CD14-positive monocyte (primary cell): Measurements from ENCODE around the gene CCNL1. TPM values are rescaled to one million over a fixed set of nuclear protein-coding genes. Genes with fewer than 3 reads are reported as not detected.

Experiments used
- DNase-seq, 3 donors: peaks; one replicate each; pipeline ENCODE4 v3.0.0-alpha.2; 2011 to 2022
- H2AFZ ChIP-seq: 2 replicates; pipeline ENCODE4 v1.6.0; 2012; ENCODE audit warnings: mild to moderate bottlenecking, low read depth, low read length, inconsistent platforms; ENCODE audit not compliant: insufficient read depth, poor library complexity, severe bottlenecking
- H3K27ac ChIP-seq, 2 donors: 1 replicate in 1 of 2; 2 replicates in 1 of 2; pipeline ENCODE4 v1.5.1; 2012 to 2013; ENCODE audit warnings: low read length in 2 of 2, control low read depth in 1 of 2, inconsistent platforms in 1 of 2, low read depth in 1 of 2, mild to moderate bottlenecking in 1 of 2
- H3K27me3 ChIP-seq, 2 donors: one replicate each; pipeline versions ENCODE4 v1.6.0 to v1.6.1; 2011 to 2013; ENCODE audit warnings: low read length in 2 of 2; ENCODE audit not compliant: control insufficient read depth in 2 of 2, insufficient read depth in 2 of 2
- H3K36me3 ChIP-seq, 2 donors: replicated peaks in 1 of 2; 1 replicate in 1 of 2; 2 replicates in 1 of 2; pipeline versions ENCODE4 v1.5.1 to v1.6.1; 2012 to 2013; ENCODE audit warnings: low read length in 2 of 2, control low read depth in 1 of 2, inconsistent platforms in 1 of 2, mild to moderate bottlenecking in 1 of 2; ENCODE audit not compliant: insufficient read depth in 2 of 2, control insufficient read depth in 1 of 2
- H3K4me1 ChIP-seq, 2 donors: 1 replicate in 1 of 2; 2 replicates in 1 of 2; pipeline versions ENCODE4 v1.5.1 to v1.6.1; 2012 to 2013; ENCODE audit warnings: low read length in 2 of 2, control low read depth in 1 of 2, inconsistent platforms in 1 of 2, mild to moderate bottlenecking in 1 of 2, moderate library complexity in 1 of 2; ENCODE audit not compliant: insufficient read depth in 2 of 2, control insufficient read depth in 1 of 2
- H3K4me2 ChIP-seq: replicated peaks from 2 replicates; pipeline ENCODE3; 2012; ENCODE audit warnings: low read length, moderate library complexity, mild to moderate bottlenecking; ENCODE audit not compliant: poor library complexity, severe bottlenecking; ENCODE audit errors: extremely low read depth
- H3K4me3 ChIP-seq, 3 experiments: fragments of 200-600 bp in 1 of 3; sonication (generic) in 1 of 3; replicated peaks in 1 of 3; 1 replicate in 2 of 3; 2 replicates in 1 of 3; pipeline ENCODE4 v1.5.1; 2011 to 2013; ENCODE audit warnings: low read length in 3 of 3, mild to moderate bottlenecking in 3 of 3, control low read depth in 2 of 3, low read depth in 2 of 3, inconsistent platforms in 1 of 3, moderate library complexity in 1 of 3
- H3K79me2 ChIP-seq: 2 replicates; pipeline ENCODE4 v1.6.0; 2012; ENCODE audit warnings: mild to moderate bottlenecking, control low read depth, inconsistent platforms, low read length, moderate library complexity; ENCODE audit not compliant: insufficient read depth
- H3K9ac ChIP-seq: 2 replicates; pipeline ENCODE4 v1.6.0; 2017; ENCODE audit warnings: low read length, mild to moderate bottlenecking; ENCODE audit not compliant: insufficient read depth, poor library complexity, severe bottlenecking
- H3K9me3 ChIP-seq, 2 donors: replicated peaks in 1 of 2; 1 replicate in 1 of 2; 2 replicates in 1 of 2; pipeline versions ENCODE4 v1.5.1 to v1.6.1; 2012 to 2013; ENCODE audit warnings: low read length in 2 of 2, control low read depth in 1 of 2; ENCODE audit not compliant: control insufficient read depth in 1 of 2, insufficient read depth in 1 of 2
- H4K20me1 ChIP-seq: 2 replicates; pipeline ENCODE4 v1.6.0; 2012; ENCODE audit warnings: mild to moderate bottlenecking, low read length, control low read depth, moderate library complexity; ENCODE audit not compliant: insufficient read depth
- H3K27ac Mint-ChIP-seq, 7 donors: one replicate each; pipeline ENCODE4 v1.8.0; 2020; ENCODE audit warnings: mild to moderate bottlenecking in 7 of 7, mixed read lengths in 7 of 7, moderate library complexity in 6 of 7, inconsistent platforms in 2 of 7
- H3K27me3 Mint-ChIP-seq, 3 donors: one replicate each; pipeline ENCODE4 v1.8.0; 2021 to 2022; ENCODE audit warnings: low read depth in 3 of 3, mild to moderate bottlenecking in 3 of 3, mixed read lengths in 3 of 3, moderate library complexity in 3 of 3, inconsistent platforms in 1 of 3
- H3K36me3 Mint-ChIP-seq, 2 donors: one replicate each; pipeline ENCODE4 v1.8.0; 2020; ENCODE audit warnings: mixed read lengths in 2 of 2, inconsistent platforms in 1 of 2, mild to moderate bottlenecking in 1 of 2
- H3K4me1 Mint-ChIP-seq: one replicate; pipeline ENCODE4 v1.8.0; 2020; ENCODE audit warnings: mild to moderate bottlenecking, mixed read lengths
- H3K4me3 Mint-ChIP-seq, 2 donors: one replicate each; pipeline ENCODE4 v1.8.0; 2020; ENCODE audit warnings: mild to moderate bottlenecking in 2 of 2, mixed read lengths in 2 of 2, moderate library complexity in 1 of 2
- H3K9me3 Mint-ChIP-seq, 7 donors: one replicate each; pipeline ENCODE4 v1.8.0; 2020 to 2022; ENCODE audit warnings: mixed read lengths in 7 of 7, mild to moderate bottlenecking in 6 of 7, moderate library complexity in 6 of 7, inconsistent platforms in 2 of 7
- WGBS: methylation state at CpG from one replicate; pipeline ENCODE4 v1.1.5; 2013; ENCODE audit warnings: missing lambda C conversion rate; ENCODE audit not compliant: insufficient coverage; 5-methylcytosine and 5-hydroxymethylcytosine counted together
- intact Hi-C, 2 donors: fragments of 100-400 bp; cut with micrococcal nuclease; formaldehyde crosslinking; loops; one replicate each; pipeline versions ENCODE4 v1.15.0 to v1.15.1; 2023
- polyA plus RNA-seq, 3 donors: library from polyadenylated mRNA; depleted of rRNA in 1 of 3; unstranded in 2 of 3; stranded (reverse) in 1 of 3; fragments of 300-500 nt in 2 of 3; fragments of >200 nt in 1 of 3; fragmentation: Illumina TruSeq in 2 of 3; gene quantifications; 1 replicate in 2 of 3; 2 replicates in 1 of 3; pipeline ENCODE4 v1.2.3, GENCODE V29; 2012 to 2021
- TF ChIP-seq, protein P1 (sequence below): fragments of 200-600 bp; IDR thresholded peaks from one replicate; pipeline ENCODE4 v1.8.0; 2022; ENCODE audit warnings: antibody characterized with exemption, mild to moderate bottlenecking

Gene CCNL1
- polyA plus RNA-seq, 3 donors = 32.0 to 751 (median 42.3) TPM

DNA sequence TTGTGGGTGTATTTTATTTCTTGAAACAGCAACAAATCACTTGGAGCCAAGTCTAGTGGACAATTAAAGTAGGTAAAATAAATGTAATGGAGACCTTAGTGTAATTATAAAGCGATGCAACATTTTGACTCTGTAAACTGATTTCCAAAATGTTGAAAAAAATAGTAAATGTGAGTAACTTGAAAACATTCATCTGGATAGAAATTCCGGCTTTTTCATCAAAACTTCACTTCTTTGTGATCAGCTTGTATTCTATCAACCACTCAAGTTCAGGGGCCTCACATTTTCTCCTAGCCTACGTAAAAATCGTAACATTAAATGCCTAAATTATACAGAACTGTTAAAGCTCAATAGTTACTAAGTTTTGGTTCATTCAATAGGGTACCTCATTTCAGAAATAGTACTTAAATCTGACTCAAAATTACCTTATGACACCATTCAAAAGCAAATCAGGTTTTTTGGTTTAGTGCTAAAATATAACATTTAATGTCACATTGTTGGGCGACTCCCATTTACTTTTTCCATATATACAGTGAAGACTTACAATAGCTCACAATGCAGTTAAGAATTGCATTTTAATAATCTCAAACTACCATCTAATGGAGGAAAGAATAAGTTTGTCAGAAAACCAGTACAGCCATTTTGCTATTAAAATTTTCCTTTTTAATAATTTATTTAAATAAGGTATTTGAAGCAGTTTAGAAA lies 12.7 kb downstream of the CCNL1 start:
- Histone ChIP-seq H4K20me1 (peaks cover 91% of the 10 kb centered on the region), H3K4me2 (no peak overlapping the region), H3K79me2 (peaks cover 29% of the 10 kb centered on the region), H3K9ac (no peak overlapping the region), H3K9me3 (no peaks in the 10 kb centered on the region), H3K4me3 (no peak overlapping the region), H3K4me1 (no peaks in the 10 kb centered on the region), H3K36me3 (peaks cover 96 to 99% of the 10 kb centered on the region in 2 donors), H3K27ac (no peak overlapping the region), H3K27me3 (no peaks in the 10 kb centered on the region), H2AFZ (no peak overlapping the region)
- no CpG with 5 or more reads among the region's 5 CpGs for WGBS
- Mint-ChIP-seq H3K27me3 (no peaks in the 10 kb centered on the region), H3K36me3 (peaks cover 87 to 96% of the 10 kb centered on the region in 2 donors), H3K4me3 (no peak overlapping the region), H3K27ac (peak overlapping the region in 2 of 7 donors; percentile 21 to 52), H3K9me3 (no peaks in the 10 kb centered on the region), H3K4me1 (no peaks in the 10 kb centered on the region)
- DNase-seq = no peak
- intact Hi-C loops = loop anchor here (5.0 to 10.0 kb wide), 2 partner anchors 470 to 592 kb away; partner anchors contain the start of gene SSR3 (in 1 of the 2)
- TF ChIP-seq, protein P1, sequence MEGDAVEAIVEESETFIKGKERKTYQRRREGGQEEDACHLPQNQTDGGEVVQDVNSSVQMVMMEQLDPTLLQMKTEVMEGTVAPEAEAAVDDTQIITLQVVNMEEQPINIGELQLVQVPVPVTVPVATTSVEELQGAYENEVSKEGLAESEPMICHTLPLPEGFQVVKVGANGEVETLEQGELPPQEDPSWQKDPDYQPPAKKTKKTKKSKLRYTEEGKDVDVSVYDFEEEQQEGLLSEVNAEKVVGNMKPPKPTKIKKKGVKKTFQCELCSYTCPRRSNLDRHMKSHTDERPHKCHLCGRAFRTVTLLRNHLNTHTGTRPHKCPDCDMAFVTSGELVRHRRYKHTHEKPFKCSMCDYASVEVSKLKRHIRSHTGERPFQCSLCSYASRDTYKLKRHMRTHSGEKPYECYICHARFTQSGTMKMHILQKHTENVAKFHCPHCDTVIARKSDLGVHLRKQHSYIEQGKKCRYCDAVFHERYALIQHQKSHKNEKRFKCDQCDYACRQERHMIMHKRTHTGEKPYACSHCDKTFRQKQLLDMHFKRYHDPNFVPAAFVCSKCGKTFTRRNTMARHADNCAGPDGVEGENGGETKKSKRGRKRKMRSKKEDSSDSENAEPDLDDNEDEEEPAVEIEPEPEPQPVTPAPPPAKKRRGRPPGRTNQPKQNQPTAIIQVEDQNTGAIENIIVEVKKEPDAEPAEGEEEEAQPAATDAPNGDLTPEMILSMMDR = no peak

DNA sequence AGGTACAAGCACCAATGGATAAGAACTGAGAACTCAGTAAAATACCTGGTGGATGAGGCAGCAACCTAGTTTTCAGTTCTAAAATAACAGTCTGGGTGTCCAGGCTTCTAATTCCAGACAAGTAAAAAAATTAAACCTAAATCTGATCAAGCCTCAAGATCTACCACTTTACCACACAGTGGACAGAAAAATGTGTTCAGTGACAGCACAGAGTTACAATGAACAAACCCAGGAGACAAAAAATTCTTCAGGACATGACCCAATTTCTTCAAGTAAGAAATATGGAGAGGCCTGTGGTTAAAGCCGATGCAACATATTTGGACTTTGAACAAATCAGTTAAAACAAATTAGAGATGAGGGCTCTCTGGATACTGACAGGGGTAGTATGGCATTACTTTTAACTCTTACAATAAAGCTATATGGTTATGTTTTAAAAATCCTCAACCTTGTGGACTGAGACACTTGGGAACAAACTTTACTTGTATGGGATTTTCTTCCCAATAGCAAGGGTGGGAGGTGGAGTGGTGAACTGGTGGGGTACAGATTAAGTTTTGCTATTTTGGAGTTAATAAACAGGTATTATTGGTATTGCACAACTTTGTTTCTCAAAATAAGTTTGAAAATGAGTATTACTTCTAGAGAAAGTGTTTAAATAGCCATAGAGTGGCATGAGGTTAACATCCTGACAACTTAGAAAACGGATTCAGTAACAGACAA lies 14.2 kb downstream of the CCNL1 start:
- Histone ChIP-seq H3K79me2 (peaks cover 14% of the 10 kb centered on the region), H3K36me3 (peaks cover 83 to 99% of the 10 kb centered on the region in 2 donors), H3K4me3 (no peak overlapping the region), H3K4me1 (no peaks in the 10 kb centered on the region), H3K4me2 (no peak overlapping the region), H2AFZ (no peak overlapping the region), H3K9me3 (no peaks in the 10 kb centered on the region), H3K9ac (no peak overlapping the region), H3K27ac (no peak overlapping the region), H4K20me1 (peaks cover 76% of the 10 kb centered on the region), H3K27me3 (no peaks in the 10 kb centered on the region)
- H3K27ac Mint-ChIP-seq = peak overlapping the region in 4 of 7 donors; percentile 14 to 63 (median 56)
- no peak overlapping the region for H3K4me3 Mint-ChIP-seq
- no CpG with 5 or more reads among the region's 2 CpGs for WGBS
- no peaks in the 10 kb centered on the region for H3K9me3 Mint-ChIP-seq
- peaks cover 80 to 86% of the 10 kb centered on the region in 2 donors for H3K36me3 Mint-ChIP-seq
- TF ChIP-seq, protein P1 = no peak
- H3K27me3 Mint-ChIP-seq = no peaks in the 10 kb centered on the region
- H3K4me1 Mint-ChIP-seq = no peaks in the 10 kb centered on the region
- intact Hi-C loops = loop anchor here (5.0 to 10.0 kb wide), 2 partner anchors 468 to 591 kb away; partner anchors contain the start of gene SSR3 (in 1 of the 2)
- no peak for DNase-seq
